Mucosa of stomach (tissue), 1 donor: ENCODE results near the gene FBXL17.

Experiments
- H3K27me3 ChIP-seq: one replicate; pipeline ENCODE4 v1.7.0; 2013; ENCODE audit warnings: mild to moderate bottlenecking, low read length; ENCODE audit not compliant: control insufficient read depth, insufficient read depth
- H3K36me3 ChIP-seq: one replicate; pipeline ENCODE4 v1.7.0; 2013; ENCODE audit warnings: low read length; ENCODE audit not compliant: control insufficient read depth, insufficient read depth
- H3K4me1 ChIP-seq: one replicate; pipeline ENCODE4 v1.7.0; 2013; ENCODE audit warnings: mild to moderate bottlenecking, low read length; ENCODE audit not compliant: control insufficient read depth, insufficient read depth
- H3K4me3 ChIP-seq: one replicate; pipeline ENCODE4 v1.7.0; 2013; ENCODE audit warnings: low read length
- H3K9ac ChIP-seq: one replicate; pipeline ENCODE4 v1.7.0; 2013; ENCODE audit warnings: mild to moderate bottlenecking, low read length, moderate library complexity
- H3K9me3 ChIP-seq: one replicate; pipeline ENCODE4 v1.7.0; 2013; ENCODE audit warnings: mild to moderate bottlenecking, low read length, moderate library complexity; ENCODE audit not compliant: control insufficient read depth
- donor health status: Pancreatic carcinoma.

FBXL17 gene

GRCh38 chr5:108387758-108388157 lies 5.9 kb upstream of the FBXL17 start:
- no peaks in the 10 kb centered on the region for H3K27me3 ChIP-seq
- H3K4me3 ChIP-seq = no peak overlapping the region
- H3K9me3 ChIP-seq = no peaks in the 10 kb centered on the region
- H3K36me3 ChIP-seq = no peaks in the 10 kb centered on the region
- peaks cover 7% of the 10 kb centered on the region for H3K4me1 ChIP-seq
- H3K9ac ChIP-seq = no peak overlapping the region

- H3K27me3 ChIP-seq = no peaks in the 10 kb centered on the region
- no peak overlapping the region for H3K9ac ChIP-seq
- H3K4me1 ChIP-seq = peaks cover 7% of the 10 kb centered on the region
- H3K9me3 ChIP-seq = no peaks in the 10 kb centered on the region
- no peak overlapping the region for H3K4me3 ChIP-seq
- H3K36me3 ChIP-seq = no peaks in the 10 kb centered on the region
Observed at GRCh38 chr5:108386345-108387061, 4.6 kb upstream of the FBXL17 start.

- Histone ChIP-seq H3K27me3 (no peaks in the 10 kb centered on the region), H3K36me3 (no peaks in the 10 kb centered on the region), H3K9me3 (no peaks in the 10 kb centered on the region), H3K4me3 (no peak overlapping the region), H3K4me1 (peaks cover 13% of the 10 kb centered on the region), H3K9ac (no peak overlapping the region)
Observed at GRCh38 chr5:108384741-108385140, 2.8 kb upstream of the FBXL17 start.

GRCh38 chr5:108382784-108383330 lies 959 bp upstream of the FBXL17 start:
- peak overlapping the region; percentile 92 for H3K9ac ChIP-seq
- no peaks in the 10 kb centered on the region for H3K9me3 ChIP-seq
- no peaks in the 10 kb centered on the region for H3K27me3 ChIP-seq
- peak overlapping the region; percentile 94 for H3K4me3 ChIP-seq
- H3K36me3 ChIP-seq = no peaks in the 10 kb centered on the region
- H3K4me1 ChIP-seq = peaks cover 17% of the 10 kb centered on the region

- peak overlapping the region; percentile 94 for H3K4me3 ChIP-seq
- H3K36me3 ChIP-seq = no peaks in the 10 kb centered on the region
- peak overlapping the region; percentile 92 for H3K9ac ChIP-seq
- H3K9me3 ChIP-seq = no peaks in the 10 kb centered on the region
- peaks cover 17% of the 10 kb centered on the region for H3K4me1 ChIP-seq
- H3K27me3 ChIP-seq = no peaks in the 10 kb centered on the region
Observed at GRCh38 chr5:108381350-108381953, 446 bp downstream of the FBXL17 start.

GRCh38 chr5:108380531-108381349 lies 1.2 kb downstream of the FBXL17 start:
- Histone ChIP-seq H3K4me1 (peaks cover 17% of the 10 kb centered on the region), H3K9ac (peak overlapping the region; percentile 92), H3K4me3 (peak overlapping the region; percentile 28), H3K27me3 (no peaks in the 10 kb centered on the region), H3K9me3 (no peaks in the 10 kb centered on the region), H3K36me3 (no peaks in the 10 kb centered on the region)

GRCh38 chr5:108379722-108380530 lies 2.0 kb downstream of the FBXL17 start:
- no peaks in the 10 kb centered on the region for H3K27me3 ChIP-seq
- H3K9me3 ChIP-seq = no peaks in the 10 kb centered on the region
- H3K9ac ChIP-seq = peak overlapping the region; percentile 68

GRCh38 chr5:108375768-108376167 lies 6.1 kb downstream of the FBXL17 start:
- no peaks in the 10 kb centered on the region for H3K9me3 ChIP-seq
- H3K9ac ChIP-seq = no peak overlapping the region

More at GRCh38 chr5:108379722-108380530, 2.0 kb downstream of the FBXL17 start:
- H3K4me3 ChIP-seq = peak overlapping the region; percentile 28
- H3K36me3 ChIP-seq = no peaks in the 10 kb centered on the region
- H3K4me1 ChIP-seq = peaks cover 17% of the 10 kb centered on the region

GRCh38 chr5:108373426-108373825 lies 8.5 kb downstream of the FBXL17 start:
- no peak overlapping the region for H3K4me3 ChIP-seq
- H3K9me3 ChIP-seq = no peaks in the 10 kb centered on the region
- no peaks in the 10 kb centered on the region for H3K4me1 ChIP-seq
- no peak overlapping the region for H3K9ac ChIP-seq
- H3K36me3 ChIP-seq = no peaks in the 10 kb centered on the region
- H3K27me3 ChIP-seq = no peaks in the 10 kb centered on the region

More at GRCh38 chr5:108375768-108376167, 6.1 kb downstream of the FBXL17 start:
- no peak overlapping the region for H3K4me3 ChIP-seq
- H3K27me3 ChIP-seq = no peaks in the 10 kb centered on the region
- H3K36me3 ChIP-seq = no peaks in the 10 kb centered on the region
- H3K4me1 ChIP-seq = peaks cover 9% of the 10 kb centered on the region

- no peaks in the 10 kb centered on the region for H3K27me3 ChIP-seq
- no peaks in the 10 kb centered on the region for H3K36me3 ChIP-seq
- H3K9me3 ChIP-seq = no peaks in the 10 kb centered on the region
- H3K4me3 ChIP-seq = no peak overlapping the region
- no peak overlapping the region for H3K9ac ChIP-seq
- H3K4me1 ChIP-seq = no peaks in the 10 kb centered on the region
Observed at GRCh38 chr5:108372369-108372768, 9.5 kb downstream of the FBXL17 start.

- Histone ChIP-seq H3K9ac (no peak overlapping the region), H3K27me3 (no peaks in the 10 kb centered on the region), H3K9me3 (no peaks in the 10 kb centered on the region), H3K36me3 (no peaks in the 10 kb centered on the region), H3K4me3 (no peak overlapping the region), H3K4me1 (no peaks in the 10 kb centered on the region)
Observed at GRCh38 chr5:108371263-108371662, 10.6 kb downstream of the FBXL17 start.
